ENCODE results near the gene CES2.

DNA sequence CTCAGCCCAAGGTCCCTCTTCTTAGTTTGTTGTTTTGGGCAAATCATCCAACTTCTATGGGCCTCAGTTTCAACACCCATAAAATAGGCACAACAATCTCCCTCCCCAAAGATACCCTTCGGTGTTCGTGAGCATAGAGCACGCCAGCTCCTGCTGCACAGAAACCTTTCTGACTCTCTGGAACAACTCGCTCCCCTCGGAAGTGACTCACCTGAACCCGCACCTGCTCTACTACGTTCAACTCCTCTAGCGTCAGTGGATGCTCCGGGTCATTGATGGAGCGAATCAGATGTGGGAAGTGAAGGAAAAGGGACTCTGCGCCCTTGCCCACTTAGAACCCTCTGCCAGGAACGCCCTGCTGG, 1.6 kb upstream of the CES2 start:
- TF ChIP-seq, protein P1, sequence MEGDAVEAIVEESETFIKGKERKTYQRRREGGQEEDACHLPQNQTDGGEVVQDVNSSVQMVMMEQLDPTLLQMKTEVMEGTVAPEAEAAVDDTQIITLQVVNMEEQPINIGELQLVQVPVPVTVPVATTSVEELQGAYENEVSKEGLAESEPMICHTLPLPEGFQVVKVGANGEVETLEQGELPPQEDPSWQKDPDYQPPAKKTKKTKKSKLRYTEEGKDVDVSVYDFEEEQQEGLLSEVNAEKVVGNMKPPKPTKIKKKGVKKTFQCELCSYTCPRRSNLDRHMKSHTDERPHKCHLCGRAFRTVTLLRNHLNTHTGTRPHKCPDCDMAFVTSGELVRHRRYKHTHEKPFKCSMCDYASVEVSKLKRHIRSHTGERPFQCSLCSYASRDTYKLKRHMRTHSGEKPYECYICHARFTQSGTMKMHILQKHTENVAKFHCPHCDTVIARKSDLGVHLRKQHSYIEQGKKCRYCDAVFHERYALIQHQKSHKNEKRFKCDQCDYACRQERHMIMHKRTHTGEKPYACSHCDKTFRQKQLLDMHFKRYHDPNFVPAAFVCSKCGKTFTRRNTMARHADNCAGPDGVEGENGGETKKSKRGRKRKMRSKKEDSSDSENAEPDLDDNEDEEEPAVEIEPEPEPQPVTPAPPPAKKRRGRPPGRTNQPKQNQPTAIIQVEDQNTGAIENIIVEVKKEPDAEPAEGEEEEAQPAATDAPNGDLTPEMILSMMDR (conservative IDR thresholded peaks at IDR 0.05; ENCODE audit: low read depth, low read length): no peak
- TF ChIP-seq EZH2 (IDR thresholded peaks at IDR 0.05; ENCODE audit: borderline replicate concordance, low read depth, low read length, poor library complexity, severe bottlenecking): no peak

Measured in A673 (cell line).